GM10266 (cell line): ENCODE measurements around the gene PTPRD.

Source experiments
- DNase-seq: peaks from one replicate; pipeline ENCODE4 v3.0.0; 2012; ENCODE audit errors: extremely low spot score
- CTCF ChIP-seq: IDR thresholded peaks from 2 replicates; pipeline ENCODE4 v1.5.1; 2012; ENCODE audit warnings: mild to moderate bottlenecking, low read depth; ENCODE audit not compliant: control insufficient read depth, insufficient read depth; ENCODE audit errors: missing control alignments

Gene PTPRD

GRCh38 chr9:8576741-8577140 lies 2036.1 kb downstream of the PTPRD start:
- DNase-seq: no peak
- no peak for TF ChIP-seq CTCF

- no peak for TF ChIP-seq CTCF
- no peak for DNase-seq
These were observed 2038.0 kb downstream of the PTPRD start for GRCh38 chr9:8574846-8575245.

- no peak for DNase-seq
- no peak for TF ChIP-seq CTCF
These were observed 2040.6 kb downstream of the PTPRD start for GRCh38 chr9:8572209-8572608.

- no peak for TF ChIP-seq CTCF
- no peak for DNase-seq
These were observed 2041.2 kb downstream of the PTPRD start for GRCh38 chr9:8571643-8572042.

- no peak for DNase-seq
- no peak for TF ChIP-seq CTCF
These were observed 2042.0 kb downstream of the PTPRD start for GRCh38 chr9:8570776-8571175.

- DNase-seq: no peak
These were observed 2043.0 kb downstream of the PTPRD start for GRCh38 chr9:8569823-8570222.

More at GRCh38 chr9:8569823-8570222, 2043.0 kb downstream of the PTPRD start:
- TF ChIP-seq CTCF: no peak
